NCI-H2029 treated with DMSO at 0.1 percent for 48 hours (cell line): ENCODE measurements around the gene COX8C.
"Not testable (repeated sequence)": the region's sequence is repeated elsewhere in the genome, so short reads cannot be mapped to it uniquely, and the experiment has no call there.

Source experiments
- DNase-seq: peaks from one replicate; lab custom pipeline; 2025; lab: John Stamatoyannopoulos, UW

Gene COX8C

GRCh38 chr14:93320489-93320888 is 26.5 kb upstream of the COX8C start:
- no peak for DNase-seq

- DNase-seq = no peak
These were observed 23.9 kb upstream of the COX8C start for GRCh38 chr14:93322929-93323599.

GRCh38 chr14:93323600-93324174 is 23.3 kb upstream of the COX8C start:
- no peak for DNase-seq

- DNase-seq = no peak
These were observed 20.8 kb upstream of the COX8C start for GRCh38 chr14:93326196-93326595.

GRCh38 chr14:93328546-93328945 is 18.4 kb upstream of the COX8C start:
- no peak for DNase-seq

GRCh38 chr14:93329965-93330608 is 16.9 kb upstream of the COX8C start:
- no peak for DNase-seq

GRCh38 chr14:93330609-93331000 is 16.4 kb upstream of the COX8C start:
- DNase-seq = no peak

GRCh38 chr14:93331002-93331727 is 15.8 kb upstream of the COX8C start:
- no peak for DNase-seq

- DNase-seq = no peak
These were observed 15.1 kb upstream of the COX8C start for GRCh38 chr14:93331728-93332396.

- no peak for DNase-seq
These were observed 14.6 kb upstream of the COX8C start for GRCh38 chr14:93332397-93332852.

GRCh38 chr14:93332853-93333630 is 13.9 kb upstream of the COX8C start, which contains the start of gene BTBD7:
Gene BTBD7, minus strand, starts transcription at chr14:93333036. Its CDS starts 36,985 bp downstream, at chr14:93296051.
- DNase-seq = peak; percentile 37

- no peak for DNase-seq
These were observed 13.3 kb upstream of the COX8C start for GRCh38 chr14:93333631-93334103.

GRCh38 chr14:93337143-93337753 is 9.7 kb upstream of the COX8C start:
- DNase-seq = no peak

- no peak for DNase-seq
These were observed 9.1 kb upstream of the COX8C start for GRCh38 chr14:93337884-93338283.

GRCh38 chr14:93343266-93343665 is 3.7 kb upstream of the COX8C start:
- DNase-seq = no peak

- DNase-seq = no peak
These were observed 3.2 kb upstream of the COX8C start for GRCh38 chr14:93343797-93344196.

GRCh38 chr14:93347850-93348249 is 868 bp downstream of the COX8C start:
- no peak for DNase-seq

- DNase-seq = no peak
These were observed 1.3 kb downstream of the COX8C start for GRCh38 chr14:93348292-93348691.

- DNase-seq = not testable (repeated sequence)
These were observed 7.9 kb downstream of the COX8C start for GRCh38 chr14:93354873-93355272.

GRCh38 chr14:93368996-93369712 is 22.2 kb downstream of the COX8C start:
- no peak for DNase-seq
